Fibroblast of lung (primary cell): ENCODE data around the gene PRKCA.

Source experiments
- EZH2 ChIP-seq: IDR thresholded peaks from 2 replicates; pipeline ENCODE4 v1.5.1; 2012; ENCODE audit warnings: low read length, control low read depth, mild to moderate bottlenecking; ENCODE audit errors: missing control alignments
- TF ChIP-seq, protein P1 (sequence below), 2 donors: IDR thresholded peaks in 1 of 2; conservative IDR thresholded peaks in 1 of 2; 1 replicate in 1 of 2; 2 replicates in 1 of 2; pipeline ENCODE4 v1.5.1; 2011 to 2012; ENCODE audit warnings: low read length in 2 of 2, control low read depth in 1 of 2, inconsistent platforms in 1 of 2, low read depth in 1 of 2, mild to moderate bottlenecking in 1 of 2

DNA sequence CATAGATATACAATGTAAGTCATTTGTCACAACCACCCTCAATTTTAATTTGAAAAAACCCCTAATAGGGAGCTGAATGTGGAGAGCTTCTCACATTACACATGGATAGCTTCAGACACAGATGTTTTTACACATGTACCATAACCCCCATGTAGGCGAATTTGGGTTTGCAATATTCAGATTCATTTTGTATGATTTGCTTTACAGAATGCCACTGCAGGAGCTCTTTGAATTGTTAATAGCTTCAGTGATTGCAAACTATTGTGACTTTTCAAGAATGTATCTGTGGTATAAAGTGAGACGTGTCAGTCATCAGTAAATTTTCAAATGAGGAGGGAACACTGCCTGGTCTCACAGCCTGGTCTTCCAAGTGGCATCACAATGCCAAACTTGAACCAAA lies 419.9 kb downstream of the PRKCA start:
- TF ChIP-seq, protein P1, sequence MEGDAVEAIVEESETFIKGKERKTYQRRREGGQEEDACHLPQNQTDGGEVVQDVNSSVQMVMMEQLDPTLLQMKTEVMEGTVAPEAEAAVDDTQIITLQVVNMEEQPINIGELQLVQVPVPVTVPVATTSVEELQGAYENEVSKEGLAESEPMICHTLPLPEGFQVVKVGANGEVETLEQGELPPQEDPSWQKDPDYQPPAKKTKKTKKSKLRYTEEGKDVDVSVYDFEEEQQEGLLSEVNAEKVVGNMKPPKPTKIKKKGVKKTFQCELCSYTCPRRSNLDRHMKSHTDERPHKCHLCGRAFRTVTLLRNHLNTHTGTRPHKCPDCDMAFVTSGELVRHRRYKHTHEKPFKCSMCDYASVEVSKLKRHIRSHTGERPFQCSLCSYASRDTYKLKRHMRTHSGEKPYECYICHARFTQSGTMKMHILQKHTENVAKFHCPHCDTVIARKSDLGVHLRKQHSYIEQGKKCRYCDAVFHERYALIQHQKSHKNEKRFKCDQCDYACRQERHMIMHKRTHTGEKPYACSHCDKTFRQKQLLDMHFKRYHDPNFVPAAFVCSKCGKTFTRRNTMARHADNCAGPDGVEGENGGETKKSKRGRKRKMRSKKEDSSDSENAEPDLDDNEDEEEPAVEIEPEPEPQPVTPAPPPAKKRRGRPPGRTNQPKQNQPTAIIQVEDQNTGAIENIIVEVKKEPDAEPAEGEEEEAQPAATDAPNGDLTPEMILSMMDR (conservative IDR thresholded peaks at IDR 0.05 in 1 of 2, IDR thresholded peaks at IDR 0.05 in 1 of 2; ENCODE audit: low read depth in 1 of 2, low read length in 2 of 2) = no peak
- TF ChIP-seq EZH2 = no peak
